ENCODE results near the gene DLK2.

- TF ChIP-seq CTCF (IDR thresholded peaks at IDR 0.05; ENCODE audit: insufficient read depth, low read length, poor library complexity, severe bottlenecking) (no peak), EZH2phosphoT487 (conservative IDR thresholded peaks at IDR 0.05; ENCODE audit: low read length) (no peak)
These were observed 38.4 kb downstream of the DLK2 start for GRCh38 chr6:43416935-43417334.
